Endothelial cell of umbilical vein (primary cell): ENCODE measurements around the gene TAS2R1.

Experiments
- CTCF ChIP-seq, 2 donors: IDR thresholded peaks; 1 replicate in 1 of 2; 2 replicates in 1 of 2; pipeline ENCODE4 v1.5.1; 2011; ENCODE audit warnings: low read length in 2 of 2, mild to moderate bottlenecking in 2 of 2, moderate library complexity in 2 of 2, control low read depth in 1 of 2, inconsistent platforms in 1 of 2, low read depth in 1 of 2; ENCODE audit not compliant: insufficient read depth in 1 of 2; ENCODE audit errors: extremely low read depth in 1 of 2
- EZH2 ChIP-seq: IDR thresholded peaks from 2 replicates; pipeline ENCODE4 v1.6.1; 2012; ENCODE audit warnings: borderline replicate concordance, low read depth, mild to moderate bottlenecking, moderate library complexity, low read length, inconsistent platforms; ENCODE audit not compliant: severe bottlenecking
- MYC ChIP-seq: IDR thresholded peaks from one replicate; pipeline ENCODE4 v1.6.1; 2011; ENCODE audit warnings: mild to moderate bottlenecking, low read depth, low read length
- POLR2A ChIP-seq: IDR thresholded peaks from 2 replicates; pipeline ENCODE4 v1.6.1; 2012; ENCODE audit warnings: low read depth, mild to moderate bottlenecking, control low read depth, low read length
- POLR2AphosphoS5 ChIP-seq: IDR thresholded peaks from 2 replicates; pipeline ENCODE4 v1.6.1; 2012; ENCODE audit warnings: low read depth, mild to moderate bottlenecking, control low read depth, low read length, moderate library complexity; ENCODE audit not compliant: insufficient read depth

GRCh38 chr5:9582406-9582805 lies 47.7 kb downstream of the TAS2R1 start:
- TF ChIP-seq CTCF (IDR thresholded peaks at IDR 0.05; ENCODE audit: extremely low read depth in 1 of 2, insufficient read depth in 1 of 2, low read depth in 1 of 2, low read length in 2 of 2) (no peak), EZH2 (no peak), POLR2A (no peak), MYC (no peak), POLR2AphosphoS5 (no peak)
